Measurements from ENCODE around the gene FDXACB1.

DNA sequence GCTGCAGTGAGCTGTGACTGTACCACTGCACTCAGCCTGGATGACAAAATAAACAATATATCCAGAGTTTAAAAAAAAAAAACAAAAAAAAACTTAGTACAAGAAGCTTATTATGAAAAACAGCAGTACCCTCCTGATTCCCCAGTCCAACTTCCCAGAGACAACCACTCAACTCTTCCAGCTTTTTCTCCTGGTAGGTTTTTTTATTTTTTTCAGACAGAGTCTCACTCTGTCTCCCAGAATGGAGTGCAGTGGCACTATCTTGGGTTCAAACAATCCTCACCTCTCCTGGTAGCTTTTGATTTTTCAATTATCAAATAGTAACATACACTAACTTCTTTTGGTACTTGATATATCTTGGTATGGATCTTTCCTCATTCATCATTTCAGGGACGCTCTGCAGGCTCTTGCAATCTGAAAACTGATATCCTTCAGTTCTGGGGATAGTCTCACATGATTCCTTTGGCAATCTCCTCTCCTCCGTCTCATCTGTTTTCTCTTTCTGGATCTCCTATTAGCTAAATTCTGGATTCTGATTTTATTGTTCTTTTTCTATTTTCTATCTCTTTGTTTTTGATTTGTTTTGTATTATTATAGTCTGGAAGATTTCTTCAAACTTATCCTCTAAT is 52.5 kb downstream of the FDXACB1 start:
- no peak for TF ChIP-seq NKRF (IDR thresholded peaks at IDR 0.05; ENCODE audit: borderline replicate concordance)
- TF ChIP-seq RBM22 (IDR thresholded peaks at IDR 0.05; ENCODE audit: low read depth, low read length, poor library complexity, severe bottlenecking), result no peak
- TF ChIP-seq EHMT2 (IDR thresholded peaks at IDR 0.05), result no peak
- no peak for TF ChIP-seq ZNF561 (CRISPR knock-in tag; conservative IDR thresholded peaks at IDR 0.05)
- no peak for TF ChIP-seq CTCF (IDR thresholded peaks at IDR 0.05 in 2 of 3, conservative IDR thresholded peaks at IDR 0.05 in 1 of 3; ENCODE audit: insufficient read depth in 2 of 3, low read depth in 1 of 3, low read length in 3 of 3)
- TF ChIP-seq TEAD2 (tag; IDR thresholded peaks at IDR 0.05), result no peak
- no peak for TF ChIP-seq JUND (IDR thresholded peaks at IDR 0.05; ENCODE audit: borderline replicate concordance, low read depth, low read length)
- no peak for TF ChIP-seq JUND (tag; IDR thresholded peaks at IDR 0.05; ENCODE audit: borderline replicate concordance, low read depth, low read length)
- TF ChIP-seq POLR2AphosphoS2 (IDR thresholded peaks at IDR 0.05; ENCODE audit: low read length), result no peak
- TF ChIP-seq L3MBTL2 (IDR thresholded peaks at IDR 0.05), result no peak
- TF ChIP-seq ZBTB1 (CRISPR knock-in tag; IDR thresholded peaks at IDR 0.05; ENCODE audit: borderline replicate concordance, low read depth), result no peak

Measured in K562 (cell line).